Natural killer cell treated with Interleukin-12 subunit alpha and Interleukin-12 subunit beta and Interleukin-15 and Interleukin-18, amount 100 ng/mL, for 72 hours (primary cell): ENCODE data around the gene EVI5L. TPM values are rescaled to one million over a fixed set of nuclear protein-coding genes. Genes with fewer than 3 reads are reported as not detected.
"Not testable (repeated sequence)": the region's sequence is repeated elsewhere in the genome, so short reads cannot be mapped to it uniquely, and the experiment has no call there.

Source experiments
- ATAC-seq, 2 donors: fragments of 150-1000 bp; cut with Tn5 transposase in 1 of 2; sonication (Bioruptor Pico), chemical (Tn5 transposase) in 1 of 2; 2 replicates each; pipeline ENCODE4 v1.10.0; 2021
- DNase-seq: peaks from one replicate; pipeline ENCODE4 v3.0.0; 2022; ENCODE audit warnings: low spot score
- H3K27ac Mint-ChIP-seq, 2 donors: 1 replicate in 1 of 2; 2 replicates in 1 of 2; pipeline ENCODE4 v1.8.0; 2022; ENCODE audit warnings: mixed read lengths in 2 of 2, mild to moderate bottlenecking in 1 of 2, moderate library complexity in 1 of 2
- H3K27me3 Mint-ChIP-seq, 2 donors: 1 replicate in 1 of 2; 2 replicates in 1 of 2; pipeline ENCODE4 v1.8.0; 2022; ENCODE audit warnings: mixed read lengths in 2 of 2
- H3K36me3 Mint-ChIP-seq: one replicate; pipeline ENCODE4 v1.8.0; 2022; ENCODE audit warnings: mixed read lengths
- H3K4me1 Mint-ChIP-seq, 2 donors: 1 replicate in 1 of 2; 2 replicates in 1 of 2; pipeline ENCODE4 v1.8.0; 2022; ENCODE audit warnings: low read depth in 2 of 2, mixed read lengths in 2 of 2, mild to moderate bottlenecking in 1 of 2
- H3K4me3 Mint-ChIP-seq: one replicate; pipeline ENCODE4 v1.8.0; 2022; ENCODE audit warnings: mixed read lengths
- H3K9me3 Mint-ChIP-seq: 2 replicates; pipeline ENCODE4 v1.8.0; 2022; ENCODE audit warnings: mixed read lengths
- total RNA-seq, 2 donors: library from RNA; stranded (reverse); gene quantifications; one replicate each; pipeline ENCODE4 v1.2.3, GENCODE V29; 2022

The EVI5L gene
- total RNA-seq, 2 donors from 2014 or later, result 7.8 to 11.5 TPM

GRCh38 chr19:7885818-7886217 is 55.8 kb downstream of the EVI5L start:
- DNase-seq, result no peak
- no peak for ATAC-seq
- no peak overlapping the region for H3K27ac Mint-ChIP-seq
- H3K9me3 Mint-ChIP-seq, result no peaks in the 10 kb centered on the region
- H3K4me1 Mint-ChIP-seq, result peaks cover 0 to 2% of the 10 kb centered on the region in 2 donors
- no peak overlapping the region for H3K4me3 Mint-ChIP-seq
- H3K27me3 Mint-ChIP-seq, result peaks cover 2 to 7% of the 10 kb centered on the region in 2 donors
- no peaks in the 10 kb centered on the region for H3K36me3 Mint-ChIP-seq

DNA sequence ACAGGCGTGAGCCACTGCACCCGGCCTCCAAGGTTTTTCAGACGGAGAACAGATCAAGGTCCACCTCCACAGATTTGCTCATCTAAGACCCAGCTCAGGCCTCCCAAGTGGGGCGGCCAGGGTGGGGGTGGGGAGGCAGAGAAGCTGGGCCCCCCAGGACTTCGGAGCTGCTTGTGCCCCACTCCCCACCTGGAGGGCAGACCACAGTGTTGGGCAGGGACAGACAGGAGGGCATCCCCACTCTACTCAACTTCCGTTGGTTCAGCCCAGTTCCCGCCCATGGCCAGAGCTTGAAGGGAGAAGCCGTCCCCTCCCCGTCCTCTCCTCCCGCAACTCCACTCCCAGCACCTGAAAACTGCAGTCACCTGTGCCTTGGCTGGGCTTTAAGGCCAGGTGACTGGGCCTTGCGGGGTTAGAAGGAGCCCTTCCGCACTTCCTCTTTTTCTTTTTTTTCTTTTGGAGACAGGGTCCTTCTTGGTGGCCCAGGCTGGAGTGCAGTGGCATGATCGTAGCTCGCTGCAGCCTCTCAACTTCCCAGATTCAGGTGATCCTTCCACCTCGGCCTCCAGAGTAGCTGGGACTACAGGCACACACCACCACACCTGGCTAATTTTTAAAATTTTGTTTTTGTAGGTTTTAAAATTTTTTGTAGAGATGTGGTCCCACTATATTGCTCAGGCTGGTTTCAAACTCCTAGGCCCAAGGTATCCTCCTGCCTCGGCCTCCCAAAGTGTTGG is 57.6 kb downstream of the EVI5L start:
- Mint-ChIP-seq H3K36me3 (no peaks in the 10 kb centered on the region), H3K27ac (no peak overlapping the region), H3K4me1 (peaks cover 0 to 2% of the 10 kb centered on the region in 2 donors), H3K4me3 (no peak overlapping the region), H3K9me3 (no peaks in the 10 kb centered on the region), H3K27me3 (peaks cover 2 to 7% of the 10 kb centered on the region in 2 donors)
- ATAC-seq (no peak), DNase-seq (no peak)

GRCh38 chr19:7888145-7888825 is 58.3 kb downstream of the EVI5L start, which contains the start of gene LRRC8E:
Gene LRRC8E (plus strand): TSS chr19:7888510. CDS start chr19:7895604, 7,094 bp downstream.
- Mint-ChIP-seq H3K36me3 (no peaks in the 10 kb centered on the region), H3K4me3 (no peak within 1 kb of the TSS), H3K4me1 (peaks cover 0 to 2% of the 10 kb centered on the region in 2 donors), H3K27ac (no peak within 1 kb of the TSS), H3K9me3 (no peaks in the 10 kb centered on the region), H3K27me3 (peaks cover 2 to 7% of the 10 kb centered on the region in 2 donors)
- ATAC-seq, result peak in 1 of 2 donors; percentile 82
- DNase-seq, result no peak

DNA sequence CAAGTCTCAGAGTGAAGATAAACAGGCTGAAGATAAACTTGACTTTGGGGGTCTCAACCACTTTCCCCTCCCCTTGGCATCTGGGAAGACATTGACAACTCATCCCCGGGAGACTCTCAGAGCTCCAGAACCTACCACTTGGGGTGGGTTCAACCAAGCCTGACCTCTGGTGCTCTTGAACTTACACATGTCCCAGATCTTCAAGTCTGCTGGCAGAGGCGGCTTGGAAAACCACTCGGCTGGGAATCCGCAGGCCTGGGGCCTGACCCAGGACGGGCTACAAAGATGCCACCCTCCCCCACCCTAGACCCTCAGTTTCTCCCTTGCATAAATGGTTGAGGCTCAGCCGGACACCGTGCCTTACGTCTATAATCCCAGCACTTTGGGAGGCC is 58.8 kb downstream of the EVI5L start:
- Mint-ChIP-seq H3K4me1 (peaks cover 0 to 2% of the 10 kb centered on the region in 2 donors), H3K27ac (no peak overlapping the region), H3K4me3 (no peak overlapping the region), H3K27me3 (peaks cover 2 to 7% of the 10 kb centered on the region in 2 donors), H3K36me3 (no peaks in the 10 kb centered on the region), H3K9me3 (no peaks in the 10 kb centered on the region)
- DNase-seq (no peak), ATAC-seq (no peak)

GRCh38 chr19:7893362-7894101 is 63.5 kb downstream of the EVI5L start:
- ATAC-seq, DNase-seq, H3K36me3 Mint-ChIP-seq, H3K27me3 Mint-ChIP-seq, H3K9me3 Mint-ChIP-seq, H3K4me3 Mint-ChIP-seq, H3K27ac Mint-ChIP-seq, H3K4me1 Mint-ChIP-seq: not testable (repeated sequence)

- no peak for ATAC-seq
- Mint-ChIP-seq H3K9me3 (no peaks in the 10 kb centered on the region), H3K27ac (no peak overlapping the region), H3K36me3 (no peaks in the 10 kb centered on the region), H3K4me3 (no peak overlapping the region), H3K27me3 (peaks cover 5 to 6% of the 10 kb centered on the region in 2 donors), H3K4me1 (no peaks in the 10 kb centered on the region)
- no peak for DNase-seq
Measured at GRCh38 chr19:7894612-7895309, 64.7 kb downstream of the EVI5L start.

- ATAC-seq, result no peak
- H3K4me3 Mint-ChIP-seq, result no peak overlapping the region
- no peaks in the 10 kb centered on the region for H3K36me3 Mint-ChIP-seq
- no peaks in the 10 kb centered on the region for H3K4me1 Mint-ChIP-seq
- H3K9me3 Mint-ChIP-seq, result no peaks in the 10 kb centered on the region
- no peak overlapping the region for H3K27ac Mint-ChIP-seq
- peaks cover 5 to 6% of the 10 kb centered on the region in 2 donors for H3K27me3 Mint-ChIP-seq
- DNase-seq, result no peak
Measured at GRCh38 chr19:7895565-7895964, 65.5 kb downstream of the EVI5L start.

DNA sequence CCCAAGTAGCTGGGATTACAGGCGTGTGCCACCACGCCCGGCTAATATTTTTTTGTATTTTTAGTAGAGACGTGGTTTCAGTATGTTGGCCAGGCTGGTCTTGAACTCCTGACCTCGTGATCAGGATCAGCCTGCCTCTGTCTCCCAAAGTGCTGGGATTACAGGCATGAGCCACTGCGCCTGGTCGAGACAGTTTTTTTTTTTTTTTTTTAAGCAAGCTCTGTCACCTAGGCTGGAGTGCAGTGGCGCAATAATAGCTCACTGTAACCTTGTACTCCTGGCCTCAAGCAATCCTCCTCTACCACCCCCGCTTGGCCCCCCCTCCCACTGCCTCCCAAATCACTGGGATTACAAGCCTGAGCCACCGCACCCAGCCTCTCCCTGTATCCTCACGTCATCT is 67.3 kb downstream of the EVI5L start:
- DNase-seq (no peak), ATAC-seq (no peak)
- H3K4me3 Mint-ChIP-seq, result no peak overlapping the region
- no peaks in the 10 kb centered on the region for H3K36me3 Mint-ChIP-seq
- no peak overlapping the region for H3K27ac Mint-ChIP-seq
- H3K9me3 Mint-ChIP-seq, result no peaks in the 10 kb centered on the region
- H3K4me1 Mint-ChIP-seq, result no peaks in the 10 kb centered on the region
- H3K27me3 Mint-ChIP-seq, result peaks cover 5 to 6% of the 10 kb centered on the region in 2 donors

- no peak overlapping the region for H3K27ac Mint-ChIP-seq
Measured at GRCh38 chr19:7898967-7899366, 68.9 kb downstream of the EVI5L start.

DNA sequence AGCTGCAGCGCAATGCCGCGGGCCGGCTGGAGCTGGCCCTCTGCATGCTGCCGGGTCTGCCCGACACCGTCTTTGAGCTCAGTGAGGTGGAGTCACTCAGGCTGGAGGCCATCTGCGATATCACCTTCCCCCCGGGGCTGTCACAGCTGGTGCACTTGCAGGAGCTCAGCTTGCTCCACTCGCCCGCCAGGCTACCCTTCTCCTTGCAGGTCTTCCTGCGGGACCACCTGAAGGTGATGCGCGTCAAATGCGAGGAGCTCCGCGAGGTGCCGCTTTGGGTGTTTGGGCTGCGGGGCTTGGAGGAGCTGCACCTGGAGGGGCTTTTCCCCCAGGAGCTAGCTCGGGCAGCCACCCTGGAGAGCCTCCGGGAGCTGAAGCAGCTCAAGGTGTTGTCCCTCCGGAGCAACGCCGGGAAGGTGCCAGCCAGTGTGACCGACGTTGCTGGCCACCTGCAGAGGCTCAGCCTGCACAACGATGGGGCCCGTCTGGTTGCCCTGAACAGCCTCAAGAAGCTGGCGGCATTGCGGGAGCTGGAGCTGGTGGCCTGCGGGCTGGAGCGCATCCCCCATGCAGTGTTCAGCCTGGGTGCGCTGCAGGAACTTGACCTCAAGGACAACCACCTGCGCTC is 69.8 kb downstream of the EVI5L start:
- H3K4me3 Mint-ChIP-seq, result no peak overlapping the region
- peaks cover 13 to 16% of the 10 kb centered on the region in 2 donors for H3K4me1 Mint-ChIP-seq
- DNase-seq (no peak), ATAC-seq (no peak)
- H3K27ac Mint-ChIP-seq, result no peak overlapping the region
- H3K27me3 Mint-ChIP-seq, result peaks cover 2 to 6% of the 10 kb centered on the region in 2 donors
- no peaks in the 10 kb centered on the region for H3K36me3 Mint-ChIP-seq
- no peaks in the 10 kb centered on the region for H3K9me3 Mint-ChIP-seq

More at GRCh38 chr19:7898967-7899366, 68.9 kb downstream of the EVI5L start:
- ATAC-seq, result no peak
- H3K27me3 Mint-ChIP-seq, result peaks cover 5 to 6% of the 10 kb centered on the region in 2 donors
- DNase-seq, result no peak
- H3K4me3 Mint-ChIP-seq, result no peak overlapping the region
- no peaks in the 10 kb centered on the region for H3K36me3 Mint-ChIP-seq
- H3K4me1 Mint-ChIP-seq, result peaks cover 8 to 12% of the 10 kb centered on the region in 2 donors
- no peaks in the 10 kb centered on the region for H3K9me3 Mint-ChIP-seq

DNA sequence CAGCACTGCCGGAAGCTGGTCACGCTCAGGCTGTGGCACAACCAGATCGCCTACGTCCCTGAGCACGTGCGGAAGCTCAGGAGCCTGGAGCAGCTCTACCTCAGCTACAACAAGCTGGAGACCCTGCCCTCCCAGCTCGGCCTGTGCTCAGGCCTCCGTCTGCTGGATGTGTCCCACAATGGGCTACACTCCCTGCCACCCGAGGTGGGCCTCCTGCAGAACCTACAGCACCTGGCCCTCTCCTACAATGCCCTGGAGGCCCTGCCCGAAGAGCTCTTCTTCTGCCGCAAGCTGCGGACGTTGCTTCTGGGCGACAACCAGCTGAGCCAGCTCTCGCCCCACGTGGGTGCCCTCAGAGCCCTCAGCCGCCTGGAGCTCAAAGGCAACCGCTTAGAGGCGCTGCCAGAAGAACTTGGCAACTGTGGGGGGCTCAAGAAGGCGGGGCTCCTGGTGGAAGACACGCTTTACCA is 70.4 kb downstream of the EVI5L start:
- DNase-seq, result no peak
- no peaks in the 10 kb centered on the region for H3K36me3 Mint-ChIP-seq
- no peak overlapping the region for H3K4me3 Mint-ChIP-seq
- peaks cover 19 to 20% of the 10 kb centered on the region in 2 donors for H3K4me1 Mint-ChIP-seq
- H3K9me3 Mint-ChIP-seq, result no peaks in the 10 kb centered on the region
- ATAC-seq, result no peak
- H3K27me3 Mint-ChIP-seq, result peaks cover 2 to 6% of the 10 kb centered on the region in 2 donors
- no peak overlapping the region for H3K27ac Mint-ChIP-seq

DNA sequence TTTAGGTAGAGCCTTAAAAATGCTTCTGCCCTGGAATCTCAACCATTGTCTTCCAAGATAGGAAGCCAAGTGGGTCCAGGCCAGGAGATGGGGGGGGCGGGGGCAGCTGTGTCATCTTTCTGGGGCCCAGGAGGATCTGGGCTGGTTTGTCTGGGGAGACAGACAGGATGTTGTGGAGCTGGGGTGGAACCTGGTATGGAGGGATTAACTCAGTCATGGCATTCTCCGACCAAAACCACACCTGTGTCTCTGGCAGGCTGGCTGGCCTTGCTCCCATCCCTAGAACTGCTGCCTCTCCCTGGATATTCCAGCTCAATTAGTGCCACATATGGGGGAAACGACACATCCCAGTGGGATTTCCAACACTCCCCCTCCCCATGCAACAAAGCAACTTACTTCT is 70.9 kb downstream of the EVI5L start:
- Mint-ChIP-seq H3K4me1 (peaks cover 24 to 25% of the 10 kb centered on the region in 2 donors), H3K27ac (no peak overlapping the region), H3K4me3 (no peak overlapping the region), H3K36me3 (no peaks in the 10 kb centered on the region), H3K9me3 (no peaks in the 10 kb centered on the region), H3K27me3 (peaks cover 2 to 6% of the 10 kb centered on the region in 2 donors)
- ATAC-seq, result no peak
- no peak for DNase-seq

DNA sequence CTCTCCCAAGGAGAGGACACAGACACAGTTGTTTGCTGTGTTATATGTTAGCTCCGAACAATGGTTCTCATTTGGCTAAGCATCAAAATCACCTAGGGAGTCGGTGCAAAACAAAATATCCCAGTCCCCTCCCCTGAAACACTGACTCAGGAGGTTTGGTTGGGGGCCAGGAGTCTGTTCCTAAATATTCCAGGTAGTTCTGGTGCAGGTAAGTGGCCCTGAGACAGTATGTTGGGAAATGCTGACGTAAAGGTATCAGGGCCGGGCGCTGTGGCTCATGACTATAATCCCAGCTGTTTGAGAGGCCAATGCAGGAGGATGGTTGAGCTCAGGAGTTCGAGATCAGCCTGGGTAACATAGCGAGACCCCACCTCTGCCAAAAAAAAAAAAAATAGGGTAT is 71.3 kb downstream of the EVI5L start:
- Mint-ChIP-seq H3K36me3 (no peaks in the 10 kb centered on the region), H3K4me3 (peak overlapping the region; percentile 45), H3K9me3 (no peaks in the 10 kb centered on the region), H3K4me1 (peaks cover 25 to 28% of the 10 kb centered on the region in 2 donors), H3K27me3 (peaks cover 2 to 6% of the 10 kb centered on the region in 2 donors), H3K27ac (no peak overlapping the region)
- DNase-seq (no peak), ATAC-seq (no peak)
